GM19467 (cell line): ENCODE data around the gene PAQR8.
"Not testable (repeated sequence)": the region's sequence is repeated elsewhere in the genome, so short reads cannot be mapped to it uniquely, and the experiment has no call there.

Experiments
- ATAC-seq: cut with Tn5 transposase; IDR thresholded peaks from one replicate; pipeline ENCODE4 v1.9.1; 2021; ENCODE audit warnings: mild to moderate bottlenecking, moderate library complexity; ENCODE audit not compliant: unreplicated experiment

PAQR8 gene

GRCh38 chr6:52405243-52405642, 43.3 kb downstream of the PAQR8 start:
- no peak for ATAC-seq

DNA sequence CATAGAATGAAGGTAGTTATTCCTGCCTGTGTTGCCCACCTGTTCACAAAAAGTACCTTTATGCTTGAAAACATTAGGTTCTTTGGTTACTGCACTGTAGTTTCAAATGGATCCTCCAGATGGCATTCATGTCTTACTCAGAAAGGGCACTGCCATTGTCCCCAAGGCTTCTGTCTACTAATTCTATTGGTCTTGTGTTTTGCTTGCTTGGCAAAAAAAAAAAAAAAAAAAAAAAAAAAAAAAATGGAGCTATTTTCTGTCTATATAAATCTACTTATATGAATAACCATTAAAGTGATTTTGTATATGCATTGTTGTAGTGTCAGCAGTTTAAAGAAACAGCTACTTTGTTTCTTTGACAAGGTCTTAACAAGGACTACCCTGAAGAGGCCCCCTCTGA, 45.5 kb downstream of the PAQR8 start:
- ATAC-seq: peak; percentile 70

DNA sequence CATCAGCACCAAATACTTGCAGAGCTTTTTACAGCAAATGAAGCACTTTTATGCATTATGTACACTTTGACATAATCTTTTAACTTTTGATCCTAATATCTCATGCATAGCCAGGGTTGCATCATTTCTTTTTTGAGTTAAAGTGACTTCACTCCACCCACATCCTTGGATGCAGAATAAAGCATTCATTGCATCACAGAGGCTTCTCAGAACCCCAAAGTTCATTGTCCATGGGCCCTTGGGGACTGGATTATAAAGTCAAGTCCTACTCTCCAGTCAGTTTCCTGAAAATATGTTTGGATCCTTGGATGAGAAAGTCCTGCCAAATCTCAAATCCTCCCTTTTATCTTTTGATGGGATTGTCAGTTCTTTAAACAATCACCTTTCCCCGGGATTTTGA, 47.5 kb downstream of the PAQR8 start:
- ATAC-seq: no peak

DNA sequence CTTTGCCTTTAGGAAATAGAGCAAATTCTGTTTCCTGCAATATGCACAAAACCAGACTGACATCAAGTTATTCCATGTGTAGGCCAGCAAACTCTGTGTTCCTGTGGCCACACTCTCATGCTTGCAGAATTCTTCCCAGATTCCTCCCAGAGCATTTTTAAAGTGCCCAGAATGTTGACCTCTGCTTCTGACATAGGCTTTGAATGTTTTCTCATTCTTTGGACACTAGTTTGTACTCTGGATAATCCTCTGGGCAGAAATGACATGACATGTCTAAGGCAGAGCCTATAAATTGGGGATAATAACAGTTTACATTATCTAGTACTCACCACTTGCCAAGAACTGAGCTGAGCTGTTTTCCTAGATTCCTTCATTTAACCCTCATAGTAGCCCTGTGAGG, 49.0 kb downstream of the PAQR8 start:
- no peak for ATAC-seq

DNA sequence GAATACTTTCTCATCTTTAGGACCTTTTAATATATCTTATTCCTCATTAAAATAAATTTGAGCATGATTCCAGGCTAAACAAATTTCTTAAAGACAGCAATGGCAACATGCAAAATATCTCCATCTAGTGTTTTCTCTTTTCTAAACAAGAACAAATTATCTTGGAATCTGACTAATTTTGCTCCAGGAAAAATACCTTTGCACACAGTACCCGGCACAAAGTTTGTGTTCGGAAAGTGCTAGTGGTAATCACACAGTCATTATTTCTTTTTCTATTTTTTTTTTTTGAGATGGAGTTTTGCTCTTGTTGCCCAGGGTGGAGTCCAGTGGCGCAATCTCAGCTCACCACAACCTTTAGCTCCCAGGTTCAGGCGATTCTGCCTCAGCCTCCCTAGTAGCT, 50.0 kb downstream of the PAQR8 start:
- ATAC-seq: no peak

DNA sequence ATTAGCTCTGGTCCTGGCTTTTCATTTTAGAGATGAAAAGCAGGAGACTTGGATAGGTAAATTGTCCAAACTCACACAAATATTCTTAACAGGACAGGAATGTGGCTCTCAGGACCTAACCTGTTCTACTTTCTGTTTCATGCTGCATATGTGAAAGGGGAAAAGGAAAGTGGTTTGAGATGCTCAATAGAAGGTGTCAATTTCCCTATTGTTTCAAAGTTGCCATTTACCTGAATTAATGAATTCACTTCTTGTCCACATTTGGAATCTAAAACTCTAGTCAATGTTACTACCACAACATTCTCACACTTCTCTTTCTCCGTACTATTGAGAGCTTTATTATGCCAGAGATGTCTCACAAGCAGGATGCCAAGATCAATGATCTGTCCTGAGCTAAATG, 53.4 kb downstream of the PAQR8 start:
- ATAC-seq: no peak

DNA sequence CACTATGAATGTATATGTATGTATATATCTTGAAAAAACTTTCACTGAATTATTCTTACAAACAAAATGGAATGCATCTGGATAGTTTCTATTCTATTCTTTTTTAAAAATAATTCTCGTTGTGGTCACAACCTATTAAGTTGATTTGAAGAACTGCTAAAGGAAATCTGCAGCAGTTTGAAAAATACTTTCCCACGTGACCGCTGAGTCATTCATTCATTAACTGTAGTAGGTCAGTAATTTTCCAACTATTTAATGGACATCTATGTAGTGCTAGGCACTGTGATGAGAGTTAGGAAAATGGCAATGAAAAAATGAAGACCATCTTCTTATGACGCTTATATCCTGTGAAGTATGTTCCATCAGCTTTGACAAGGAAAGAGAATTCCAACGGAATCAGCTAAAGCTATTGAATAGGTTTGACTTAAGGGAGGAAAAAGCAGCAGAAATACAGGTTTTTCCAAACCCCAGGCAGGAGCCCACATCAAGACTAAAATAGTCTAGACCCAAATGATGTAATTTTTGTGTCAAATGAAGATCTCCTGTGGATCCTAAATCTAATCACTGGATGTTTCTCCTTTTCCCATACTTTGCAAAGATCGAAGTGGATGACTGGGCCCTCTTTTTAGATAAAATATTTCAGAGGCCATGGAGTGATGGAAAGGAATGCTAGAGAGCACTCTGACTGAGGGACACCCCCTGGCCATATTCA, 54.1 kb downstream of the PAQR8 start:
- ATAC-seq: no peak

DNA sequence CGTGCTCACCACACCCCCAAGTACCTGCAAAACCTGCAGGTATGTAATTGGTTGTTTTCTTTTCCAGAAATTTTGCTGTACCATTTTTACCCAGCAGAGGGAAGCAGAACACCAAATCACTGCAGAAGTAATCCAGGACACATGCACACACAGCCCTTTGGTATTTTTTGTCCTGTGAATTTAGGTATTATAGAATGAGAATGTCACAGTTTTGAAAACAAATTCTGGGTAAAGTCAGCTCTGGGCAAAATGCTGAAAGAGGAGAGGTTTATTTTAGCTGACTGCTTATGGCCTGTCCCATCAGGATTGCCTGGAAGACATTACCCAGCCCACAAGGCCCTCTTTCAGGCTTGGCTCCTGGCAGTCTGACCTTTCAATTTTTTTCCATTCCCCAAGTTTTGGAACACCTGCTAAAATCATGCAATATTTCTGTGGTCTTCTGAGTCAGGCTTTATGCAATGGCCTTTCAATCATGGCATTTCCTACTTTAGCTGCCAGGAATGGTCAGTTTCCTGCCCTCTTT, 54.7 kb downstream of the PAQR8 start:
- ATAC-seq: no peak

DNA sequence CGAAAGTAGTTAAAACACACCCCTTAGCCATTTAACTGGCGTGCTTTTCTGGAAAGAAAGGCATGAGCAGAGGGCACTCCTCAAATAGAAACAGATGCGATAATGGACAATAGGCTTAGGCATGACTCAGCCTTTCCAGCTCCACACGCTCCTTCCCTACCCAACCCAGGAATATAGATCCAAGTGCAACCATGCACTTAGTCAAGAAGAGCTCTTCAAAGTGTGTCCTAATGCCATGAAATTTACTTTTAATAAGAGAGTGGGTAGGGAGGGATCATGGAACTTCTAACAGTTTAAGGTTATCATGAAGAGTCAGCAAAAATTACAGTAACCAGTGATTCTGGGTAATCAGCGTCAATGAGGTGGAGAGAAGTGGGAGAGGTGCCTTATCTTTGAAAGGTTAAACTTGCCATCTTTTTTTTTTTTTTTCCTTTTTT, 55.7 kb downstream of the PAQR8 start:
- ATAC-seq: no peak

DNA sequence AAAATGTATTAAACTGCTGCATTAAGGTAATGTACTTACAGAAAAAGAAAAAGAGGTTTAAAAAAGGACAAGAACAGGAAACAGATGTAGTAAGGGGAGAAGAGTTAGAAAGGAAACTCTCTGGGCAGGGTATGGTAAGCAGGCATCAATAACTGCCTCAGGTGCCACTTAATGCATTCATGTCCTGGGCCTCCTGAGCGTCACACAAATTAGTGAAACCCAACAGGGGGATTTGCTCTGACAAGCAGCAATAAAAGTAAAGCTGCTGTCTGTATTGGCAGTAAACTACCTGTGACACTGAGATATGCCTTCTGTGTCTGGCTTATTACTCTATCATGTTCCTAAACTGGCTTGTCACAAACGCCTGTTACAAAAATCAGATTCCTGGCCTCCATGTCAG, 56.7 kb downstream of the PAQR8 start:
- ATAC-seq: no peak

GRCh38 chr6:52419809-52420667, 58.1 kb downstream of the PAQR8 start, which contains the start of gene EFHC1:
Gene EFHC1, plus strand, starts transcription at chr6:52420342. Its CDS starts 69 bp downstream, at chr6:52420411.
- ATAC-seq: peak; percentile 94

DNA sequence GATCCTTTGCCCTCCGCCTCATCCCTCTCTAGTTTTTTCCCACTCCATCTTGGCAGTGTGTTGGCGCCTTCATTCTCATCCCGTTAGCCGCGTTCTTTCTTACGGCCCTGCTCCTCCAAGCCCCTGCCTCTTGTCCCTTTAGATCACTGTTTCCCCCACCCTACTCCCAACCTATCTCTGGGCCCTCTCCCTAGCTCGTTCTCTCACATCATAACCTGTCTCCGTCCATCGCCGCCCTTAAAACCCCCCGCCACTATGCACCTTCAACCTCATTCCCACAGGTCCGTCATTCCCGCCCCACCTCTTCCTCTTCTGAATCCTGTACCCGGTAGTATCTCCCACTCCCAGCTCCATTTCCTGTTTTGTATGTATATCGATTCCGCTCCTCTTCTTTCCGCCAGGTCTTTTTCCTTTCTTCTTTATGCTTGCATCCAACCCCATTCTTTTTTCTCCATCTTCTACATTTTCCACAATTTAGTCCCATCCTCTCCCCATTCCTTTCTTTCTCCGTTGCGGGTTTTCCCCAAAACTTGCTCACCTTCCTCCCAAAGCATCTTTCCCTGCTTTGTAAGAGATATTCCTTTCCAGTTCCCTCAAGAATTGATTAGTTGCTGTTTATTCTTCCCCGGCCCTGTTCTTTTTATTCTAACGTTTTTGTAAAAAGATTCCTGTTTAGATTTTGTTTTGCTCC, 58.9 kb downstream of the PAQR8 start:
- no peak for ATAC-seq

- ATAC-seq: no peak
These were observed 60.2 kb downstream of the PAQR8 start for GRCh38 chr6:52422156-52422555.

DNA sequence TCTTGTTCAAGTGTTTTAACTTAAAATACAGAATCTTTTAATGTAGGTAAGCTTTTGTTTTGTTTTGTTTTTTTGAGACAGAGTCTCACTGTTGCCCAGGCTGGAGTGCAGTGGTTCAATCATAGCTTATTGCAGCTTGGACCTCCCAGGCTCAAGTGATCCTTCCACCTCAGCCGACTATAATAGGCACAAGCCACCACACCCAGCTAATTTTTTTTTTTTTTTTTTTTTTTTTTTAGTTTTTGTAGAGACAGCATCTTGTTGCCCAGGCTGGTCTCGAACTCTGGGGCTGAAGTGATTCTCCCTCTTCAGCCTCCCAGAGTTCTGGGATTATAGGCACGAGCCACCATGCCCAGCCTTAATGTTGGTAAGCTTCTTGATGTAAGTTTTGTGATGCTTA, 61.5 kb downstream of the PAQR8 start:
- ATAC-seq: no peak

DNA sequence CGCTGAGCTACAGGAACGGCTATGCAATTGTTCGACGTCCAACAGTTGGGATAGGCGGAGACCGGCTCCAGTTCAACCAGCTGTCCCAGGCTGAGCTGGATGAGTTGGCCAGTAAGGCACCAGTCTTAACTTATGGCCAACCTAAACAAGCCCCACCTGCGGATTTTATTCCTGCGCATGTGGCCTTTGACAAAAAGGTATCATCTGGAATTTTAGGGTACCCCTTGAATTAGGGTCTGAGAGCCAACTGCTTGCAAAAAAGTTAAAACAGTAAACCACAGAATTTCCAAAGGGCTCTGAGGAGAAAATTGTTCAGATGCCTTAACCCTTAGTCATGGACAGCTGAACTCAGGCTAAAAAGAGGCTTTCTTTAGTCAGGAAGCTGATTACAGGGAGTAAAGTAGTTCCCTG, 62.0 kb downstream of the PAQR8 start:
- no peak for ATAC-seq

GRCh38 chr6:52424513-52424912, 62.6 kb downstream of the PAQR8 start:
- no peak for ATAC-seq

DNA sequence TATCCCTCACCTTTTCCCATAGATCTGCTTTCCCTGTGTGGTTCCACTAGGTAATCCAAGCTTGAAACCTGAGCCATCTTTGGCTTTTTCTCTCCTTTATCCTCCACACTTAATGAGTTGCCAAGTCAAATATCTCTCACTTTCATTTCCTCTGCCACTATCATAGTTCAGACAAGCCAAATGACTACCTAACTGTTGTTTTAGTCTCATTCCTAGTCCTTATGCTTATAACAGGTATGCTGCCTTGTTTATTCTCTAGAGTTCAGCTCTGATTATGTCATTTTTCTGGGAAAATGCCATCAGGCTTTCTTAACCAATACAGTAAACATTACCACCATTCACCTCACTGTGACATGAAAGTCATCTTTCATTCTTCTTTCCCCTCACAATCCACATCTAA, 64.7 kb downstream of the PAQR8 start:
- no peak for ATAC-seq

- not testable (repeated sequence) for ATAC-seq
These were observed 71.3 kb downstream of the PAQR8 start for GRCh38 chr6:52433294-52433693.

- ATAC-seq: no peak
These were observed 73.4 kb downstream of the PAQR8 start for GRCh38 chr6:52435345-52435744.

DNA sequence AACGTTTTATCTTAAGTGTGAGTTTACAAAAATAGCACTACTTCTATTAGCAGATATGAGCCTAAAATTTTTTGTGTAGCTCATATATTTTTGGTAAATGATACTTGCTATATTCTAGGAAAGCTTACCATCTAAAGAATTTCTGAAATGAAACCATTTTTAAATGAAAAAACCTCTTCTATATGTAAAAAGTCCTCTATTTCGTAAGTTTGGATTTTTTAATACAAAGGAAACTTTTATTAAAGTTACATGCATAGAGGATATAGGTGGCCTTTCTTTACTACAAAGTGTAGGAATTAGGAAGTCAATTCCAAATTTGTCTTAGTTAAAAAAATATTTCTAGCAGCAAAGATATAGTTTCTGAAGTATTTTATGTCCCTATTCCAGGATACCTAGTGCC, 77.0 kb downstream of the PAQR8 start:
- no peak for ATAC-seq

- no peak for ATAC-seq
These were observed 92.6 kb downstream of the PAQR8 start for GRCh38 chr6:52454556-52454955.
